ENCODE results near the gene ZPBP.

The ZPBP gene

DNA sequence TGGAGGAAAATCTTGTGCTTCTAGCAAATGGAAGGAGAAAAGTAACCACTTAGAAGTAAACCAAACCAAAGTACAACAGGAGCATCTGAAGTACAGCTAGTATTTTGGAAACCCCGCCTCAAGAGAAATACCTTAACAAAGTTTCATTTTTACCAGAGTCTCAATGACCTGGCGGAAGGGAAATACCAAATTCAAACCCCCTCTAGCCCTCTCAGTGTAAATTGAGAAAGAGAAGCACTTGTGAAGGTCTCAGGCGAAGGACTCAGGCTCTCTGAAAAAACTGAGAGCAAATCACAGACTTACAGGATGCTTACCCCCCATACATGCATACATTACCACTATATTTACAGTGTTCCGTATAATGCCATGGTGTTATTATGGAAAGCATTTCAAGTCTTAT, 70.1 kb downstream of the ZPBP start:
- no peak overlapping the region for H3K9ac ChIP-seq (ENCODE audit: low read length)
- no peak for DNase-seq (ENCODE audit: low read depth)
- H3K27me3 ChIP-seq (replicated peaks; ENCODE audit: control insufficient read depth, insufficient read depth, low read length) = no peaks in the 10 kb centered on the region
- no peak overlapping the region for H3K4me3 ChIP-seq (ENCODE audit: low read length)
- no peaks in the 10 kb centered on the region for H3K4me1 ChIP-seq (ENCODE audit: control insufficient read depth, insufficient read depth, low read length)
- H3K9me3 ChIP-seq (ENCODE audit: control insufficient read depth, low read length) = no peaks in the 10 kb centered on the region
- no peaks in the 10 kb centered on the region for H3K36me3 ChIP-seq (ENCODE audit: control insufficient read depth, insufficient read depth, low read length, severe bottlenecking)

DNA sequence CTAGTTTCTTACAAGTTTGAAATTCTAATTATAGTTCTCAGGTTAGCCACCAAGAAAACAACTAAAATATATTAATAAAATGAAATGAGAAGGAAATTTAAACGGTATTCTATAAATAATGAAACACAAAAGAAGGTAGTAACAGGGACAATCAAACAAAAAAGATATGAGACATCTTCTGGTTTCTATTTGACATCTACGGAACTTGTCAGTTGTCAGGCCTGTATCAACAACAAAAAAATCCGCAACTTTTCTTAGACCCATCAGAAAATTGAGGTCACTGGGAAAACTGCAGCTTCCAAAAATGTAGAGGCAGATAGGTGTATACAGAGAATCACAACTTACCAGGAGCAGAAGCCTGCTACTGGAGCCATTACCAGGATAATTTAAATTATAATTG, 70.6 kb downstream of the ZPBP start:
- H3K9ac ChIP-seq (ENCODE audit: low read length) = no peak overlapping the region
- H3K36me3 ChIP-seq (ENCODE audit: control insufficient read depth, insufficient read depth, low read length, severe bottlenecking) = no peaks in the 10 kb centered on the region
- H3K9me3 ChIP-seq (ENCODE audit: control insufficient read depth, low read length) = no peaks in the 10 kb centered on the region
- no peak for DNase-seq (ENCODE audit: low read depth)
- H3K4me3 ChIP-seq (ENCODE audit: low read length) = no peak overlapping the region
- H3K27me3 ChIP-seq (replicated peaks; ENCODE audit: control insufficient read depth, insufficient read depth, low read length) = no peaks in the 10 kb centered on the region
- no peaks in the 10 kb centered on the region for H3K4me1 ChIP-seq (ENCODE audit: control insufficient read depth, insufficient read depth, low read length)

GRCh38 chr7:49995681-49996080, 97.4 kb downstream of the ZPBP start:
- Histone ChIP-seq H3K4me1 (ENCODE audit: control insufficient read depth, insufficient read depth, low read length) (no peaks in the 10 kb centered on the region), H3K36me3 (ENCODE audit: control insufficient read depth, insufficient read depth, low read length, severe bottlenecking) (no peaks in the 10 kb centered on the region), H3K4me3 (ENCODE audit: low read length) (no peak overlapping the region), H3K9ac (ENCODE audit: low read length) (no peak overlapping the region), H3K27me3 (replicated peaks; ENCODE audit: control insufficient read depth, insufficient read depth, low read length) (no peaks in the 10 kb centered on the region), H3K9me3 (ENCODE audit: control insufficient read depth, low read length) (no peaks in the 10 kb centered on the region)
- DNase-seq (ENCODE audit: low read depth) = no peak

DNA sequence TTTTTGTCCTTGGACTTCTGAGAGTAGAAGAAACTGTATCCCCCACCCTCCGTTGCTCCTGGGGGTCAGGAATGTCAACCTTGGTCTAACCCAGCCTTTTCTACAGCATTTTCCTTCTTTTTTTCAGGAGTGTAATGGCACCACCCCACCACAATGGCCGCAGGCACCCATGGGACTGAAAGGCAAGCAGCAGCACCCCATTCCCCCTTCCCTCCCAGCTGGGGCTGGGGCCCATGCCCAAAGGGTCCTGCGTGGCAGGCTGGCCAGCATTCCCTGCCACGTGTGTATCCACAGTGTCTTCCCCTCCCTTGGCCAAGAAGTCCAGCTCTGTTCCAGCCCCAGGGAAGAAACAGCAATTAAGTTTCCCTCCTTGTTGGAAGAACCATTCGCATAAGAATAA, 106.9 kb downstream of the ZPBP start:
- H3K9me3 ChIP-seq (ENCODE audit: control insufficient read depth, low read length) = peaks cover 20% of the 10 kb centered on the region
- no peak overlapping the region for H3K9ac ChIP-seq (ENCODE audit: low read length)
- H3K4me1 ChIP-seq (ENCODE audit: control insufficient read depth, insufficient read depth, low read length) = no peaks in the 10 kb centered on the region
- H3K36me3 ChIP-seq (ENCODE audit: control insufficient read depth, insufficient read depth, low read length, severe bottlenecking) = no peaks in the 10 kb centered on the region
- no peak for DNase-seq (ENCODE audit: low read depth)
- H3K27me3 ChIP-seq (replicated peaks; ENCODE audit: control insufficient read depth, insufficient read depth, low read length) = no peaks in the 10 kb centered on the region
- H3K4me3 ChIP-seq (ENCODE audit: low read length) = no peak overlapping the region

DNA sequence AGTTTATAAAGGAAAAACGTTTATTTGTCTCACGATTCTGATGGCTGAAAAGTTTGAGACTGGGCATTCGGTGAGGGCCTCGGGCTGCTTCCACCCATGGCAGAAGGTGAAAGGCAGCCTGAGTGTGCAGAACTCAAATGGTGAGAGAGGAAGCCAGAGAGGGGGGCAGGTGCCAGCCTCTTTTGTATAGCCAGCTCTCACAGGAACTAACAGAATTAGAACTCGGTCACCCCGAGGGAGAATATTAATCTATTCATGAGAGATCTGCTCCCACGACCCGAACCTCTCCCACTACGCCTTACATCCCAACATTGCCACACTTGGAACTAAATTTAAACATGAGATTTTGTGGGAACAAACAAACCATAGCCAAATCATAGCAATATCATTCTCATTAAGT, 112.6 kb downstream of the ZPBP start:
- no peaks in the 10 kb centered on the region for H3K9me3 ChIP-seq (ENCODE audit: control insufficient read depth, low read length)
- no peaks in the 10 kb centered on the region for H3K27me3 ChIP-seq (replicated peaks; ENCODE audit: control insufficient read depth, insufficient read depth, low read length)
- no peak overlapping the region for H3K4me3 ChIP-seq (ENCODE audit: low read length)
- no peaks in the 10 kb centered on the region for H3K4me1 ChIP-seq (ENCODE audit: control insufficient read depth, insufficient read depth, low read length)
- no peaks in the 10 kb centered on the region for H3K36me3 ChIP-seq (ENCODE audit: control insufficient read depth, insufficient read depth, low read length, severe bottlenecking)
- H3K9ac ChIP-seq (ENCODE audit: low read length) = no peak overlapping the region
- DNase-seq (ENCODE audit: low read depth) = no peak

- no peak overlapping the region for H3K9ac ChIP-seq (ENCODE audit: low read length)
- no peak overlapping the region for H3K4me3 ChIP-seq (ENCODE audit: low read length)
- no peak for DNase-seq (ENCODE audit: low read depth)
- no peaks in the 10 kb centered on the region for H3K27me3 ChIP-seq (replicated peaks; ENCODE audit: control insufficient read depth, insufficient read depth, low read length)
- no peaks in the 10 kb centered on the region for H3K4me1 ChIP-seq (ENCODE audit: control insufficient read depth, insufficient read depth, low read length)
- no peaks in the 10 kb centered on the region for H3K9me3 ChIP-seq (ENCODE audit: control insufficient read depth, low read length)
- H3K36me3 ChIP-seq (ENCODE audit: control insufficient read depth, insufficient read depth, low read length, severe bottlenecking) = no peaks in the 10 kb centered on the region
These were observed 116.8 kb downstream of the ZPBP start for GRCh38 chr7:49976238-49976637.

DNA sequence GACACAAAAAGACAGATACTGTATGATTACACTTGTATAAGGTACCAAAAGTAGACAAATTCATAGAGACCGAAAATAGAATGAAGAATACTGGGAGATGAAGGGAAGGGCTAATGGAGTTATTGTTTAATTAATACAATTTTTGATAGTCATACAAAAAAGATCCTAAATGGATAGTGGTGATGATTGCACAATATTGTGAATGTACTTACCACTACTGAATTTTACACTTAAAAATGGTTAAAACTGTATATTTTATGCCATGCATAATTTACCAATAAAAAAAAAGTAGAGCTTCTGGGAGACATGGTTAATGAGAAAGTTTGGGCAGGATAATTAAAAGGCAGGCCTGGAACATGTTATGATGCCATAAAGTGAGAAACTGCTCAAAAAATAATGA, 119.0 kb downstream of the ZPBP start:
- Histone ChIP-seq H3K4me3 (ENCODE audit: low read length) (no peak overlapping the region), H3K9me3 (ENCODE audit: control insufficient read depth, low read length) (no peaks in the 10 kb centered on the region), H3K4me1 (ENCODE audit: control insufficient read depth, insufficient read depth, low read length) (no peaks in the 10 kb centered on the region), H3K9ac (ENCODE audit: low read length) (no peak overlapping the region), H3K36me3 (ENCODE audit: control insufficient read depth, insufficient read depth, low read length, severe bottlenecking) (no peaks in the 10 kb centered on the region), H3K27me3 (replicated peaks; ENCODE audit: control insufficient read depth, insufficient read depth, low read length) (no peaks in the 10 kb centered on the region)
- DNase-seq (ENCODE audit: low read depth) = no peak

GRCh38 chr7:49937608-49938007, 155.4 kb downstream of the ZPBP start:
- no peak overlapping the region for H3K9ac ChIP-seq (ENCODE audit: low read length)
- H3K4me1 ChIP-seq (ENCODE audit: control insufficient read depth, insufficient read depth, low read length) = no peaks in the 10 kb centered on the region
- H3K9me3 ChIP-seq (ENCODE audit: control insufficient read depth, low read length) = peaks cover 19% of the 10 kb centered on the region
- no peaks in the 10 kb centered on the region for H3K27me3 ChIP-seq (replicated peaks; ENCODE audit: control insufficient read depth, insufficient read depth, low read length)
- H3K4me3 ChIP-seq (ENCODE audit: low read length) = no peak overlapping the region
- no peaks in the 10 kb centered on the region for H3K36me3 ChIP-seq (ENCODE audit: control insufficient read depth, insufficient read depth, low read length, severe bottlenecking)
- no peak for DNase-seq (ENCODE audit: low read depth)

- no peak for DNase-seq (ENCODE audit: low read depth)
- H3K27me3 ChIP-seq (replicated peaks; ENCODE audit: control insufficient read depth, insufficient read depth, low read length) = no peaks in the 10 kb centered on the region
- H3K9me3 ChIP-seq (ENCODE audit: control insufficient read depth, low read length) = no peaks in the 10 kb centered on the region
- no peaks in the 10 kb centered on the region for H3K4me1 ChIP-seq (ENCODE audit: control insufficient read depth, insufficient read depth, low read length)
- H3K4me3 ChIP-seq (ENCODE audit: low read length) = no peak overlapping the region
- no peak overlapping the region for H3K9ac ChIP-seq (ENCODE audit: low read length)
- no peaks in the 10 kb centered on the region for H3K36me3 ChIP-seq (ENCODE audit: control insufficient read depth, insufficient read depth, low read length, severe bottlenecking)
These were observed 161.4 kb downstream of the ZPBP start for GRCh38 chr7:49931627-49932026.

DNA sequence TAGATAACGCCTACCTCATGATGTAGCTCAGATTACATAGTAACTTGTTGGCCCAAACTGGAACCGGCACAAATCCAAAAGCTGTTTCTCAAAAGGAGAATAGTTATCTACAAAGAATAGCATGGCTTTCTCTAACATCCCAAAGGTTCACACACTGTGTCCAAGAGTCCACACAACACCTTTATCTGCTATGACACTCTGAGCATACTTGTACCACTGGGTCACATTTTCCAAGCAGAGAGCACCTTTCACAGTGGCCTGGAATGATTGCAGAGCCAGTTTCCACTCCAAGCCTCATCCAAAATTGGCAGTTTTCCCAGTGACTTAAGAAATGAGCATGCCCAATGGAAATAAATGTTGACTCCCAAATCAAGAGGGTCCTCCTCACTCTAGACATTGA, 164.3 kb downstream of the ZPBP start:
- no peaks in the 10 kb centered on the region for H3K9me3 ChIP-seq (ENCODE audit: control insufficient read depth, low read length)
- no peak overlapping the region for H3K9ac ChIP-seq (ENCODE audit: low read length)
- H3K36me3 ChIP-seq (ENCODE audit: control insufficient read depth, insufficient read depth, low read length, severe bottlenecking) = no peaks in the 10 kb centered on the region
- no peaks in the 10 kb centered on the region for H3K27me3 ChIP-seq (replicated peaks; ENCODE audit: control insufficient read depth, insufficient read depth, low read length)
- DNase-seq (ENCODE audit: low read depth) = no peak
- H3K4me3 ChIP-seq (ENCODE audit: low read length) = no peak overlapping the region
- H3K4me1 ChIP-seq (ENCODE audit: control insufficient read depth, insufficient read depth, low read length) = no peaks in the 10 kb centered on the region

- Histone ChIP-seq H3K27me3 (replicated peaks; ENCODE audit: control insufficient read depth, insufficient read depth, low read length) (no peaks in the 10 kb centered on the region), H3K36me3 (ENCODE audit: control insufficient read depth, insufficient read depth, low read length, severe bottlenecking) (no peaks in the 10 kb centered on the region), H3K4me3 (ENCODE audit: low read length) (no peak overlapping the region), H3K4me1 (ENCODE audit: control insufficient read depth, insufficient read depth, low read length) (no peaks in the 10 kb centered on the region), H3K9ac (ENCODE audit: low read length) (no peak overlapping the region), H3K9me3 (ENCODE audit: control insufficient read depth, low read length) (no peaks in the 10 kb centered on the region)
- no peak for DNase-seq (ENCODE audit: low read depth)
These were observed 165.4 kb downstream of the ZPBP start for GRCh38 chr7:49927631-49928030.

DNA sequence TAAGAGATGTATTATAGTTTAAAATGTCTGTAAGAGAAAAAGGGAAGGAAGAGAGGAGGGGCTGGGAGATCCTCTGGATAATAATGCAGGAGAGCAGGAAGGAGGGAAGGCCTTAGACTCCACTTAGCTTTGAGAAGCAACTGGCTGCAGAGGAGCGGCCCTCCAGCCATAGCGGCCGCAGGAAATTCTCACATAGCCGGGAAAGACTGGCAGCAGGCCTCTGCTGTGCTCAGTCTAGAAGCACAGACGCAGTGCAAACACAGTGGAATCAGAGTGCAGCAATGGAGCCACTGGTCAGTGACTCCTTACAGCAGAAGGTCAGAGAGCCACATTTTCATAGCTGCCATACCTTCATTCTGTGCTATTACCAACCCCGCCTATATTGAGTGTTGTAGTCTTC, 166.3 kb downstream of the ZPBP start:
- Histone ChIP-seq H3K9me3 (ENCODE audit: control insufficient read depth, low read length) (no peaks in the 10 kb centered on the region), H3K4me1 (ENCODE audit: control insufficient read depth, insufficient read depth, low read length) (no peaks in the 10 kb centered on the region), H3K27me3 (replicated peaks; ENCODE audit: control insufficient read depth, insufficient read depth, low read length) (no peaks in the 10 kb centered on the region), H3K36me3 (ENCODE audit: control insufficient read depth, insufficient read depth, low read length, severe bottlenecking) (no peaks in the 10 kb centered on the region), H3K9ac (ENCODE audit: low read length) (no peak overlapping the region), H3K4me3 (ENCODE audit: low read length) (no peak overlapping the region)
- no peak for DNase-seq (ENCODE audit: low read depth)
